GM18870 (cell line): ENCODE measurements around the gene OR2T8.

ENCODE experiments used
- ATAC-seq: cut with Tn5 transposase; IDR thresholded peaks from one replicate; pipeline ENCODE4 v1.9.1; 2021; ENCODE audit warnings: moderate library complexity; ENCODE audit not compliant: unreplicated experiment

OR2T8 gene

GRCh38 chr1:247953408-247953807 is 33.4 kb downstream of the OR2T8 start:
- no peak for ATAC-seq

- no peak for ATAC-seq
Observed at GRCh38 chr1:247961791-247962190, 41.7 kb downstream of the OR2T8 start.

GRCh38 chr1:247962911-247963588 is 43.0 kb downstream of the OR2T8 start:
- no peak for ATAC-seq

- ATAC-seq, result no peak
Observed at GRCh38 chr1:247964933-247965332, 44.9 kb downstream of the OR2T8 start, which contains the start of gene OR2AK2. Gene OR2AK2 (plus strand): TSS chr1:247965233. CDS start chr1:247965377, 144 bp downstream.

GRCh38 chr1:247966532-247967204 is 46.6 kb downstream of the OR2T8 start:
- ATAC-seq, result peak; percentile 91
